ENCODE measurements around the gene TAS2R20. TPM values are rescaled to one million over a fixed set of nuclear protein-coding genes. Genes with fewer than 3 reads are reported as not detected.
"Not testable (repeated sequence)": the region's sequence is repeated elsewhere in the genome, so short reads cannot be mapped to it uniquely, and the experiment has no call there.

Gene TAS2R20
- total and polyA plus RNA-seq, 2 of the 13 experiments (the other 11 are each of a cell fraction or from before 2014, with no cell fraction given): 0.54 to 2.9 TPM

GRCh38 chr12:10998204-10998603, at the start of gene TAS2R20 (continued):
- TF ChIP-seq CEBPZ (IDR thresholded peaks at IDR 0.05; ENCODE audit: low read length) (no peak), HMGA1 (CRISPR knock-in tag; conservative IDR thresholded peaks at IDR 0.05) (no peak)

- CTCF ChIA-PET (ENCODE audit: low intra/inter-chr PET ratio, low total read pairs); H3K27me3 ChIP-seq (ENCODE audit: control insufficient read depth in 1 of 2, insufficient read depth in 2 of 2, low read length in 2 of 2); H3K4me3 ChIP-seq (replicated peaks in 1 of 3; ENCODE audit: insufficient read depth in 1 of 3, low read depth in 2 of 3, low read length in 3 of 3); H3K9ac ChIP-seq (ENCODE audit: insufficient read depth, low read depth, low read length); in situ Hi-C loops (cut with HindIII; ENCODE audit: extremely low pct_ligation_motif_present, low pct_unique_long_range_greater_than_20kb); intact Hi-C loops (cut with micrococcal nuclease; ENCODE audit: unreplicated experiment); H3K9me3 ChIP-seq (ENCODE audit: low read length); BruUV-seq (replicated peaks); H3K79me2 ChIP-seq (ENCODE audit: insufficient read depth, low read length); H3K27ac ChIP-seq (ENCODE audit: extremely low read length, insufficient read depth, low read length); H2AFZ ChIP-seq (ENCODE audit: low read length); ATAC-seq; H3K4me2 ChIP-seq (ENCODE audit: low read depth, low read length); FAIRE-seq; DNase-seq (ENCODE audit: low spot score); H3K36me3 ChIP-seq (replicated peaks in 1 of 2; ENCODE audit: control insufficient read depth in 1 of 2, insufficient read depth in 2 of 2, low read length in 2 of 2); POLR2A ChIA-PET; H3K4me1 ChIP-seq (ENCODE audit: insufficient read depth, low read length); H4K20me1 ChIP-seq (ENCODE audit: insufficient read depth, low read length): not testable (repeated sequence)
- 100% methylated on average over 2 of the region's 2 CpGs for WGBS (ENCODE audit: low lambda C conversion rate)
- peak in 1 of 2 experiments; percentile 48; a peak in 1 of 4 replicates for TF ChIP-seq REST (IDR thresholded peaks at IDR 0.05; ENCODE audit: borderline replicate concordance in 1 of 2, low read depth in 1 of 2, low read length in 2 of 2)
Measured at GRCh38 chr12:11041366-11041765, 43.3 kb upstream of the TAS2R20 start.

Measured in HepG2 (cell line).